Mammary epithelial cell (primary cell): Measurements from ENCODE around the gene ZNF827.

Experiments used
- EZH2 ChIP-seq: IDR thresholded peaks from 2 replicates; pipeline ENCODE4 v1.6.1; 2012; ENCODE audit warnings: low read length, inconsistent platforms, borderline replicate concordance
- TF ChIP-seq, protein P1 (sequence below), 2 donors: IDR thresholded peaks in 1 of 2; conservative IDR thresholded peaks in 1 of 2; 2 replicates each; pipeline ENCODE4 v1.5.1; 2011 to 2012; ENCODE audit warnings: inconsistent platforms in 2 of 2, low read length in 2 of 2, mild to moderate bottlenecking in 2 of 2, control low read depth in 1 of 2, low read depth in 1 of 2; ENCODE audit not compliant: insufficient read depth in 1 of 2; ENCODE audit errors: extremely low read depth in 1 of 2

DNA sequence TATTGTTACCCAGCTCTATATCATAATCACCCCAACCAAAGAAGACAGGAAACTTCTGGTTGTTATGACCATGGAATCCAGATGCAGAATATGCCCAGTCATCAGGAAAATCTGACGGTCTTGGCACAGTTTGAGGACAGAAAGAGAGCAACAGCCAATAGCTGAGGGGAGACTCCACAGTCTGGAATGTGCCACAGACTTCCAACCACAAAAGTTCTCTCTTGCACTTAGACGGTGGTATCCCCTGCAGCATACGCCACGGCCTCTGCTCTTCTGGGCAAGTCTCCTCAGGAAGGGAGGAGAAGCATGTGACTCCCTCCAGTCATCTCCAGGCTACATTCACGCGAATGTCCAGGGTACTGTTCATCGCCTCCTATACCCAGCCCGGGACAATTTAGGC is 18.4 kb downstream of the ZNF827 start:
- TF ChIP-seq, protein P1, sequence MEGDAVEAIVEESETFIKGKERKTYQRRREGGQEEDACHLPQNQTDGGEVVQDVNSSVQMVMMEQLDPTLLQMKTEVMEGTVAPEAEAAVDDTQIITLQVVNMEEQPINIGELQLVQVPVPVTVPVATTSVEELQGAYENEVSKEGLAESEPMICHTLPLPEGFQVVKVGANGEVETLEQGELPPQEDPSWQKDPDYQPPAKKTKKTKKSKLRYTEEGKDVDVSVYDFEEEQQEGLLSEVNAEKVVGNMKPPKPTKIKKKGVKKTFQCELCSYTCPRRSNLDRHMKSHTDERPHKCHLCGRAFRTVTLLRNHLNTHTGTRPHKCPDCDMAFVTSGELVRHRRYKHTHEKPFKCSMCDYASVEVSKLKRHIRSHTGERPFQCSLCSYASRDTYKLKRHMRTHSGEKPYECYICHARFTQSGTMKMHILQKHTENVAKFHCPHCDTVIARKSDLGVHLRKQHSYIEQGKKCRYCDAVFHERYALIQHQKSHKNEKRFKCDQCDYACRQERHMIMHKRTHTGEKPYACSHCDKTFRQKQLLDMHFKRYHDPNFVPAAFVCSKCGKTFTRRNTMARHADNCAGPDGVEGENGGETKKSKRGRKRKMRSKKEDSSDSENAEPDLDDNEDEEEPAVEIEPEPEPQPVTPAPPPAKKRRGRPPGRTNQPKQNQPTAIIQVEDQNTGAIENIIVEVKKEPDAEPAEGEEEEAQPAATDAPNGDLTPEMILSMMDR (conservative IDR thresholded peaks at IDR 0.05 in 1 of 2, IDR thresholded peaks at IDR 0.05 in 1 of 2; ENCODE audit: extremely low read depth in 1 of 2, insufficient read depth in 1 of 2, low read depth in 1 of 2, low read length in 2 of 2) = no peak
- no peak for TF ChIP-seq EZH2
